AG08396 (cell line): Measurements from ENCODE around the gene ETFRF1.

Experiments
- DNase-seq: peaks from one replicate; pipeline ENCODE4 v3.0.0; 2012; ENCODE audit warnings: low spot score, mixed read lengths

ETFRF1 gene

GRCh38 chr12:25213338-25213737 lies 18.3 kb downstream of the ETFRF1 start:
- DNase-seq, result no peak

GRCh38 chr12:25236190-25236589 lies 41.2 kb downstream of the ETFRF1 start:
- DNase-seq, result peak; percentile 14

DNA sequence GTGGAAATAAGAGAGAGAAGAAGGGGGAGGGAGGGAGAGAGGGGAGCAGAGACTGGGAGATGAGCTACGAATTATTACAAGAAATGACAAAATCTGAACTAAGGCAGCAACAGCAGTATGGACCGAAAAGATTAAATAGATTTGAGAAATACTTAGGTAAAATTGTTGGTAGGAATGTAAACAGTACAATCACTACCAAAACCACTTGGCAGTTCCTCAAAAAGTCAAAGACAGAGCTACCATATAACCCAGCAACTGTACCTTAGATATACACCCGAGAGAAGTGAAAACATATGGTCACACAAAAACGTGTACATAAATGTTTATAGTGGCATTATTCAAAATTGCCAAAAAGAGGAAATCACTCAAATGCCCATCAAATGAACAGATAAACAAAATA lies 41.6 kb downstream of the ETFRF1 start:
- no peak for DNase-seq

GRCh38 chr12:25241167-25242020 lies 46.4 kb downstream of the ETFRF1 start:
- peak; percentile 26 for DNase-seq

DNA sequence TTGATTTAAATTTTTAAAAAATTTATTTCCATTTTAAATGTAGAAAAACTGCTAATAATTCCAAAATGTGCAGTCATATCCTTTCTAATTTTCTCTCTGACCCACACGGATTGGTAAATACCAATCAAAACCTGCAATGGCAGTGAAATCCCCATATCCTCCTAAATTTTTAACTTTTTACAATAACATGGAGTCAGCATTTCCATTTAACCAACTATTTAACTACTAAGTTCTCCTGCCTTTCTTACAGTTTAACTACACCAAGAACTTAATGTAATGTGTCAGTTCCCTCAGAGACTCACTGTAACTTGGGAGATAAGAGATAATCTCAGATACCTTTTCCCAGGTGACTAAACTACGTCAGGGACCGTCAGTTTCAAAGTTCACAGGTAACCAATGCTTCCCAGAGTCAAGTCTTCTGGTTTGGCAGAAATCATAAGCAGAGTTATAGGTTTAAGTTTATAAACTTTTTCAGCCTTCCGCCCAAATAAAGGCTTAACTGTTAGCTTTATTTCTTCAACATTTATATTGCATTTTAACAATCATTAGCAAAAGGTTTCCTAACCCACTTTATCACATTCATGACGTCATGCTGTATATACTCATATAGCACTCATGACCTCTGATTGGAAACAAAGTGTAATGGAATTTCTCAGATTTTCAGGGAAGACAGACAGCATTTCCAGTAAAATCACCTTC lies 48.1 kb downstream of the ETFRF1 start:
- DNase-seq, result no peak

DNA sequence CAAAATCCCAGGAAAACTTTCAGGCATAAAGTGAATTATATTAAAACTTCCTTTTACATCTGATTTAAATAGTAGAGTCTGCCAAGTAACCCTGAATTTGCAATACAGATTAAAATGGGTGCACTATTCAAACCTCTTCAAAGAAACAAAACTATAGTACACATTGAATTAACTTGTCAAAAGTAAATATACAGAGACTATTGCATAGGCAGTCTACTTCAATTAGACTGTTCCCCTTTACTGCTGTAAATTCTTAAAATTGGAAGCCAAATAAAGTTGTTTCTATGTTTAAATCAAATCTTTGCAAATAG lies 48.6 kb downstream of the ETFRF1 start:
- DNase-seq, result no peak

DNA sequence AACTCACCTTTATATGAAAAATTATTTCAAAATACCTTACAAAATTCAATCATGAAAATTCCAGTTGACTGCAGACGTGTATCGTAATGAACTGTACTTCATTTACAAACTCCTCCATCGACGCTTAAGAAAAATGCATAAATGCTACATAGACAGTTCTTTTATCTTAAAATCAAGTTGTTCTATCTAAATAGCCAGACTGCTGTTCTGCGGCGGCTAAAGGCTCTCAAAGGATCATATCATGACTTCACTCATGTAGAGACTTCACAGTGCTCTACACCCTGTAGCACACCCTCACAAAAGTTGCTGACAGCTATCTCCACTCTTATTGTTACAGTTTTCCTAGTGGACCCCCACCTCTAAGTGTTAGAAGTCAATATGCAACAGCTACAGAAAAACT lies 50.5 kb downstream of the ETFRF1 start:
- DNase-seq, result no peak

GRCh38 chr12:25248137-25248536 lies 53.1 kb downstream of the ETFRF1 start:
- DNase-seq, result no peak

GRCh38 chr12:25248732-25249131 lies 53.7 kb downstream of the ETFRF1 start:
- DNase-seq, result no peak

DNA sequence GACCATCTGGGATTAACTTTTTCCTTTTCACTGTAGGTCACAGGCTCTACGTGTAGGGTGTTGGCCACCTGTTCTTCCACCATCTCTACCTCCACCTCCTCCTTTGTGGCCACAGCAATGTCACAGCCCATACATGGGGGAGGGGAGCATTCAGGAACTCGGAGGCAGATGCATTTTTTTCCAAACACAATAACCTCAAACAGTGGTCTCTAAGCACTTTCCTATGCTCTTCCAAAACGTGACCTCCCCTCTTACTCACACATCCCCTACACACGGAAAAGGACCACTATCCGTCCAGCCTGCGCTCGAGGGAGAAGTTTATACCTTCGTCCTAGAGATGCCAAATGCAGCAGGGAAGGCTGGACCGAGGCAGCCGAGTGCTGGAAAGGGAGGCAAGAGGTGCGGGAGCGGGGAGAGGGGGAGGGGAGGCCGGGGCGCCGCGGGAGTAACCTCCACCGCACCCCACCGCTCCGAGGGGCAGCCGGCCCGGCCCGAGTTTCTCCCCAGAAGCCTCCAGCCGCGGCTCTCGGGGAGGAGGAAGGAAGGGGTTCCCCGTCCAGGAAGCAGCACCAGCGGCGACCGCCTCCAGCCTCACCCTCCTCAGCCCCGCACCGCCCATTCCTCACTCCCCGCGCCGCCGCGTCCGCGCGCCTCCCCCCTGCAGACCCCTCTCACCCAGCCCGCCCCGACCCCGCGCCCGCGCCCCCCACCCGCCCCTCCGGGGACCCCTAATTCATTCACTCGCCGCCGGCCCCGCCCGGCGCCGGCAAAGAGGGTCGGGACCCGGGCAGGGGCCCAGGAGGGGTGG lies 55.1 kb downstream of the ETFRF1 start:
- DNase-seq, result peak; percentile 36

GRCh38 chr12:25250744-25251730 lies 56.0 kb downstream of the ETFRF1 start, which contains the start of gene KRAS:
Gene KRAS, minus strand, starts transcription at chr12:25250929.
- DNase-seq, result peak; percentile 95

GRCh38 chr12:25251769-25252168 lies 56.7 kb downstream of the ETFRF1 start:
- no peak for DNase-seq

- DNase-seq, result no peak
Observed at GRCh38 chr12:25252946-25253345, 57.9 kb downstream of the ETFRF1 start.

GRCh38 chr12:25253371-25254068 lies 58.5 kb downstream of the ETFRF1 start:
- no peak for DNase-seq

- DNase-seq, result peak; percentile 11
Observed at GRCh38 chr12:25254271-25254880, 59.3 kb downstream of the ETFRF1 start.
